Naive thymus-derived CD4-positive, alpha-beta T cell (primary cell): Measurements from ENCODE around the gene CDCP1. TPM values are rescaled to one million over a fixed set of nuclear protein-coding genes. Genes with fewer than 3 reads are reported as not detected.
"Not testable (repeated sequence)": the region's sequence is repeated elsewhere in the genome, so short reads cannot be mapped to it uniquely, and the experiment has no call there.

Experiments
- ATAC-seq: fragments of 150-1000 bp; cut with Tn5 transposase; 2 replicates; pipeline ENCODE4 v1.10.0; 2021; ENCODE audit warnings: mild to moderate bottlenecking, moderate library complexity
- CTCF ChIA-PET: fragments of 350-600 bp; sonication (Branson Sonifier 250); formaldehyde crosslinking; loops from one replicate; lab custom pipeline; 2021; ENCODE audit warnings: antibody characterized with exemption; lab: Charles Lee
- POLR2A ChIA-PET: fragments of 350-600 bp; sonication (Branson Sonifier 250); formaldehyde crosslinking; loops from one replicate; lab custom pipeline; 2021; ENCODE audit warnings: antibody characterized with exemption, inconsistent platforms; lab: Charles Lee
- DNase-seq, 9 donors: peaks; one replicate each; pipeline versions ENCODE4 v3.0.0 to v3.0.0-alpha.2; 2020 to 2022; ENCODE audit warnings: mixed read lengths in 1 of 9
- H3K27ac ChIP-seq: one replicate; pipeline ENCODE4 v1.7.0; 2013; ENCODE audit warnings: mild to moderate bottlenecking, low read depth, low read length, moderate library complexity
- H3K27me3 ChIP-seq, 2 donors: one replicate each; pipeline ENCODE4 v1.7.0; 2013; ENCODE audit warnings: low read length in 2 of 2, mild to moderate bottlenecking in 2 of 2, moderate library complexity in 2 of 2; ENCODE audit not compliant: control insufficient read depth in 2 of 2, insufficient read depth in 2 of 2
- H3K36me3 ChIP-seq, 3 experiments: 1 replicate in 2 of 3; 2 replicates in 1 of 3; pipeline ENCODE4 v1.7.0; 2013; ENCODE audit warnings: low read length in 3 of 3, mild to moderate bottlenecking in 3 of 3, moderate library complexity in 1 of 3; ENCODE audit not compliant: insufficient read depth in 3 of 3, control insufficient read depth in 2 of 3
- H3K4me1 ChIP-seq, 2 donors: one replicate each; pipeline ENCODE4 v1.7.0; 2013; ENCODE audit warnings: low read length in 2 of 2, mild to moderate bottlenecking in 2 of 2, moderate library complexity in 1 of 2; ENCODE audit not compliant: control insufficient read depth in 2 of 2, insufficient read depth in 2 of 2
- H3K4me3 ChIP-seq: 2 replicates; pipeline ENCODE4 v1.7.0; 2013; ENCODE audit warnings: mild to moderate bottlenecking, low read length
- H3K9me3 ChIP-seq, 3 experiments: 1 replicate in 2 of 3; 2 replicates in 1 of 3; pipeline ENCODE4 v1.7.0; 2013; ENCODE audit warnings: low read length in 3 of 3; ENCODE audit not compliant: control insufficient read depth in 2 of 3
- H3K27ac Mint-ChIP-seq, 9 donors: one replicate each; pipeline ENCODE4 v1.8.0; 2020 to 2022; ENCODE audit warnings: mixed read lengths in 9 of 9, mild to moderate bottlenecking in 8 of 9, moderate library complexity in 5 of 9, inconsistent platforms in 2 of 9
- H3K27me3 Mint-ChIP-seq, 5 donors: one replicate each; pipeline ENCODE4 v1.8.0; 2021 to 2022; ENCODE audit warnings: mixed read lengths in 5 of 5, mild to moderate bottlenecking in 1 of 5
- H3K36me3 Mint-ChIP-seq, 5 donors: one replicate each; pipeline ENCODE4 v1.8.0; 2020 to 2022; ENCODE audit warnings: mixed read lengths in 5 of 5, mild to moderate bottlenecking in 3 of 5, inconsistent platforms in 1 of 5
- H3K4me1 Mint-ChIP-seq, 7 donors: one replicate each; pipeline ENCODE4 v1.8.0; 2020 to 2022; ENCODE audit warnings: mixed read lengths in 7 of 7, mild to moderate bottlenecking in 3 of 7, inconsistent platforms in 1 of 7
- H3K4me3 Mint-ChIP-seq, 10 donors: one replicate each; pipeline ENCODE4 v1.8.0; 2020 to 2022; ENCODE audit warnings: mild to moderate bottlenecking in 10 of 10, mixed read lengths in 10 of 10, moderate library complexity in 6 of 10, inconsistent platforms in 2 of 10
- H3K9me3 Mint-ChIP-seq, 11 donors: one replicate each; pipeline ENCODE4 v1.8.0; 2020 to 2022; ENCODE audit warnings: mixed read lengths in 11 of 11, mild to moderate bottlenecking in 4 of 11, inconsistent platforms in 1 of 11, moderate library complexity in 1 of 11
- intact Hi-C, 2 donors: fragments of 100-400 bp; cut with micrococcal nuclease; formaldehyde crosslinking; loops; one replicate each; pipeline ENCODE4 v1.15.1; 2023
- polyA plus RNA-seq, 2 donors: library from polyadenylated mRNA; unstranded; fragments of 300-500 nt; fragmentation: Illumina TruSeq; gene quantifications; one replicate each; pipeline ENCODE4 v1.2.3, GENCODE V29; 2021
- total RNA-seq, 6 experiments: library from RNA in 5 of 6; stranded (reverse) in 5 of 6; gene quantifications; 1 replicate in 5 of 6; 2 replicates in 1 of 6; pipeline ENCODE4 v1.2.3 and lab custom pipeline; 2021 to 2026

Gene CDCP1
- total and polyA plus RNA-seq, 7 experiments from 2014 or later: 0.05 to 7.2 (median 0.81) TPM

DNA sequence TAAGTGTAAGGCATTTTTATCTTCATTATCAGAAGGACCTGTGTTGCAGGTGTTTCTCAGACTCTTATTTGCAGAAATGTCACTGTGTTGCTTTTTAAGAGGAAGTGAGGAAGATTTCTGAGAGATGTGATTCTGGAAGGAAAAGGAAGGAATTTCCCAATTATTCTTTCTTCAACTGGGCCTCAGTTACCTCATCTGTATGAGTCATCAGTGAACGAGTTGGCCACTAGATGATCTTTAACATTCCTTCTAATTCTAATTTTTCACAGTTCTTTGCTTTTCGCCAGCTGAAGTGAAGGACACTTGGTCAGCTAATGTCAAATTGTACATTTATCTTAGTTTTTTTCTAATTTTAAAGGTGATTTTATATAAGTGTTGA, 91.2 kb downstream of the CDCP1 start:
- Histone ChIP-seq H3K36me3 (no peaks in the 10 kb centered on the region), H3K9me3 (no peaks in the 10 kb centered on the region), H3K4me3 (no peak overlapping the region), H3K4me1 (no peaks in the 10 kb centered on the region), H3K27me3 (no peaks in the 10 kb centered on the region), H3K27ac (no peak overlapping the region)
- CTCF ChIA-PET: interaction anchor here (0.8 to 2.3 kb wide), 4 partner anchors 9 to 155 kb away, joined by 3 to 19 read pairs (median 8); no protein-coding TSS in a partner anchor
- Mint-ChIP-seq H3K36me3 (peaks cover 0 to 1% (median 0%) of the 10 kb centered on the region in 5 donors), H3K9me3 (peaks cover 0 to 2% (median 0%) of the 10 kb centered on the region in 11 donors), H3K27me3 (peaks cover under 1 to 13% (median 2%) of the 10 kb centered on the region in 5 donors), H3K27ac (no peak overlapping the region), H3K4me1 (peaks cover 0 to 30% (median 0%) of the 10 kb centered on the region in 7 donors), H3K4me3 (no peak overlapping the region)
- POLR2A ChIA-PET: no interaction called here
- ATAC-seq: peak; percentile 24
- DNase-seq: no peak
- intact Hi-C loops: loop anchor here in 1 of 2 donors (2.0 kb wide), 1 partner anchor 14 kb away; no protein-coding TSS in a partner anchor

GRCh38 chr3:45054196-45054857, 91.9 kb downstream of the CDCP1 start:
- ChIA-PET CTCF (interaction anchor here (1.8 kb wide), 1 partner anchor 13 kb away, joined by 5 read pairs; no protein-coding TSS in a partner anchor), POLR2A (no interaction called here)
- DNase-seq (no peak), ATAC-seq (no peak)
- peaks cover 8 to 20% (median 8%) of the 10 kb centered on the region in 5 donors for H3K27me3 Mint-ChIP-seq
- peaks cover 0 to 1% (median 0%) of the 10 kb centered on the region in 5 donors for H3K36me3 Mint-ChIP-seq
- Histone ChIP-seq H3K27ac (no peak overlapping the region), H3K9me3 (no peaks in the 10 kb centered on the region), H3K4me3 (no peak overlapping the region), H3K36me3 (no peaks in the 10 kb centered on the region), H3K27me3 (no peaks in the 10 kb centered on the region), H3K4me1 (no peaks in the 10 kb centered on the region)
- intact Hi-C loops: loop anchor here in 1 of 2 donors (2.0 kb wide), 1 partner anchor 14 kb away; no protein-coding TSS in a partner anchor
- peaks cover 0 to 2% (median 0%) of the 10 kb centered on the region in 11 donors for H3K9me3 Mint-ChIP-seq
- H3K4me3 Mint-ChIP-seq: peak overlapping the region in 1 of 10 donors; percentile 13
- H3K27ac Mint-ChIP-seq: no peak overlapping the region
- peaks cover 0 to 30% (median 0%) of the 10 kb centered on the region in 7 donors for H3K4me1 Mint-ChIP-seq

DNA sequence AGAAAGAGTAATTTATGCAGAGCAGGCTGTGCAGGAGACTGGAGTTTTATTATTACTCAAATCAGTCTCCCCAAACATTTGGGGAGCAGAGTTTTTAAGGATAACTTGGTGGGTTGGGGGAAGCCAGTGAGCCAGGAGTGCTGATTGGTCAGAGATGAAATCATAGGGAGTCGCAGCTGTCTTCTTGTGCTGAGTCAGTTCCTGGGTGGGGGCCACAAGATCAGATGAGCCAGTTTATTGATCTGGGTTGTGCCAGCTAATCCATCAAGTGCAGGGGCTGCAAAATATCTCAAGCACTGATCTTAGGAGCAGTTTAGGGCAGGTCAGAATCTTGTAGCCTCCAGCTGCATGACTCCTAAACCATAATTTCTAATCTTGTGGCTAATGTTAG, 92.4 kb downstream of the CDCP1 start:
- peak overlapping the region in 1 of 10 donors; percentile 13 for H3K4me3 Mint-ChIP-seq
- H3K27me3 Mint-ChIP-seq: peaks cover 9 to 25% (median 13%) of the 10 kb centered on the region in 5 donors
- H3K4me1 Mint-ChIP-seq: peaks cover 0 to 30% (median 0%) of the 10 kb centered on the region in 7 donors
- H3K36me3 Mint-ChIP-seq, H3K36me3 ChIP-seq, ATAC-seq, DNase-seq, H3K4me3 ChIP-seq, H3K9me3 ChIP-seq, H3K27me3 ChIP-seq, H3K4me1 ChIP-seq, H3K27ac ChIP-seq, H3K9me3 Mint-ChIP-seq: not testable (repeated sequence)
- H3K27ac Mint-ChIP-seq: peak overlapping the region in 1 of 9 donors; percentile 26
- intact Hi-C loops: loop anchor here in 1 of 2 donors (2.0 kb wide), 1 partner anchor 13 kb away; no protein-coding TSS in a partner anchor
- CTCF ChIA-PET: interaction anchor here (1.8 kb wide), 1 partner anchor 13 kb away, joined by 5 read pairs; no protein-coding TSS in a partner anchor
- POLR2A ChIA-PET: interaction anchor here (0.7 kb wide), 1 partner anchor 15 kb away, joined by 4 read pairs; no protein-coding TSS in a partner anchor

DNA sequence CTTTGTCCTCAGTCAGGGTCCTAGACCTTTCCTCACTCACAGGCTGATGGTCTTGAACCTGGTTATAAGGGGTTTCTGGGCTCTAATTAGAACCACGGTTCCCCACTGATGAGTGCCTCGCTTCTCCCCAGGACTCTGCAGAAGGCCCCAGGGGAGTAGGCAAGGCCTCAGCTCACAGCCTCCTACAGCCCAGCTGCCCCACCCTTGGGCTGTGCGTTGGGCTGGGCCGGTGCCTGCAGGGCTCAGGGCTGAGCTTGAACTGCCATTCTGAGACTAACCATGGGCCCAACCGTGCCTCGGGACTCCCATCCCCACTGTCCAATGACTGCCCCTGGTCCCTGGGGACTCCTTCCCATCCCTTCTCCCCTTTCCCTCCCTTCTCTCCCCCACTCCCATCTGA, 94.5 kb downstream of the CDCP1 start:
- H3K4me3 Mint-ChIP-seq: no peak overlapping the region
- DNase-seq (no peak), ATAC-seq (no peak)
- peaks cover 0 to 2% (median 0%) of the 10 kb centered on the region in 11 donors for H3K9me3 Mint-ChIP-seq
- no peaks in the 10 kb centered on the region for H3K36me3 Mint-ChIP-seq
- H3K4me1 Mint-ChIP-seq: peaks cover 0 to 20% (median 0%) of the 10 kb centered on the region in 7 donors
- CTCF ChIA-PET: interaction anchor here (2.3 kb wide), 1 partner anchor 158 kb away, joined by 6 read pairs; no protein-coding TSS in a partner anchor
- no peak overlapping the region for H3K4me3 ChIP-seq
- no peaks in the 10 kb centered on the region for H3K27me3 ChIP-seq
- H3K36me3 ChIP-seq: no peaks in the 10 kb centered on the region
- peak overlapping the region in 1 of 9 donors; percentile 82 for H3K27ac Mint-ChIP-seq
- H3K27ac ChIP-seq: no peak overlapping the region
- POLR2A ChIA-PET: no interaction called here
- no peaks in the 10 kb centered on the region for H3K4me1 ChIP-seq
- peaks cover 9 to 35% (median 17%) of the 10 kb centered on the region in 5 donors for H3K27me3 Mint-ChIP-seq
- intact Hi-C loops: no loop called here
- no peaks in the 10 kb centered on the region for H3K9me3 ChIP-seq

DNA sequence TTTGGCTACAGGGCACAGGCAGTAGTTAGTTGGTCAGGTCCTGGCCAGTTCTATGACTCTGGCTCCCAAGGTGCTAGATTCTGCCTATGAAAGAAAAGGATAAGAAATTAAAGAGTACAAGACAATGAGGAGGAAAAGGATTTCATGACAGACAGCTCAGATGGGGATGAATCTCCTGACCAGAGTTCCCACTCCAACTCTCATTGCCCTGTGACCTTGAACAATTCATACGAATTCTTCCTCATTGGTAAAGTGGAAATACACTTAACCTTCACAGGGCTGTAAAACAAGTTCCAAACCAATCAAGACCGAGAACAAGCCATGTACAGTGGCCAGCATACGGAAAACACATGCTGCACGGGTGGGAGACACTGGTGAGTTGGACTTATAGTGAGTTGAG, 96.4 kb downstream of the CDCP1 start:
- ChIA-PET CTCF (interaction anchor here (0.6 to 1.0 kb wide), 2 partner anchors 9 to 97 kb away, joined by 3 read pairs; no protein-coding TSS in a partner anchor), POLR2A (no interaction called here)
- Mint-ChIP-seq H3K36me3 (no peaks in the 10 kb centered on the region), H3K4me3 (no peak overlapping the region), H3K27ac (no peak overlapping the region), H3K4me1 (peaks cover 0 to 14% (median 0%) of the 10 kb centered on the region in 7 donors), H3K27me3 (peaks cover 12 to 45% (median 20%) of the 10 kb centered on the region in 5 donors), H3K9me3 (peaks cover 0 to 2% (median 0%) of the 10 kb centered on the region in 11 donors)
- DNase-seq: no peak
- Histone ChIP-seq H3K36me3 (no peaks in the 10 kb centered on the region), H3K27me3 (no peaks in the 10 kb centered on the region), H3K4me3 (no peak overlapping the region), H3K9me3 (no peaks in the 10 kb centered on the region), H3K27ac (no peak overlapping the region), H3K4me1 (no peaks in the 10 kb centered on the region)
- ATAC-seq: no peak
- intact Hi-C loops: no loop called here

GRCh38 chr3:45048244-45048643, 97.9 kb downstream of the CDCP1 start:
- ATAC-seq (no peak), DNase-seq (no peak)
- H3K27me3 Mint-ChIP-seq: peaks cover 12 to 45% (median 20%) of the 10 kb centered on the region in 5 donors
- H3K27me3 ChIP-seq: no peaks in the 10 kb centered on the region
- CTCF ChIA-PET: interaction anchor here (17.3 kb wide), 1 partner anchor 161 kb away, joined by 379 read pairs; no protein-coding TSS in a partner anchor
- H3K4me3 Mint-ChIP-seq: no peak overlapping the region
- POLR2A ChIA-PET: interaction anchor here (0.5 to 0.7 kb wide), 2 partner anchors 113 to 353 kb away, joined by 3 to 6 read pairs; no protein-coding TSS in a partner anchor
- no peak overlapping the region for H3K27ac Mint-ChIP-seq
- H3K9me3 Mint-ChIP-seq: peaks cover 0 to 2% (median 0%) of the 10 kb centered on the region in 11 donors
- H3K9me3 ChIP-seq: no peaks in the 10 kb centered on the region
- no peaks in the 10 kb centered on the region for H3K4me1 ChIP-seq
- H3K4me1 Mint-ChIP-seq: no peaks in the 10 kb centered on the region
- no peak overlapping the region for H3K27ac ChIP-seq
- H3K36me3 Mint-ChIP-seq: no peaks in the 10 kb centered on the region
- H3K36me3 ChIP-seq: no peaks in the 10 kb centered on the region
- intact Hi-C loops: no loop called here
- no peak overlapping the region for H3K4me3 ChIP-seq
